Measurements from ENCODE around the gene MEX3D. TPM values are rescaled to one million over a fixed set of nuclear protein-coding genes. Genes with fewer than 3 reads are reported as not detected.

Gene MEX3D
- total RNA-seq, 1 donor from 2014 or later, result 52.1 TPM

DNA sequence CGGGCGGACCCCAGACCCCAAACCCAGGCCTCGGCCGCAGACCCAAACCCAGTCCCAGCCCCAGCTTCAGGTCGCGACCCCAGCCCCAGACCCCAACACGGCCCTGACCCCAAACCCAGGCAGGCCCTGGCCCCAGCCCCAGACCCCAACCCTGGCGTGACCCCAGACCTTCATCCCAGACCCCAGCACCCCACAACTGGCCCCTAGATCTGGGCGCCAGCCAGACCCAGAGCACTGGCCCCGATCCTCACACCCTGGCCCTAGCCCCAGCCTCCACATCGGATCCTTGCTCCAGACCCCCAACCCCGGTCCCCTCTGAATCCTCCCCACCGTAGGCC, 17.1 kb upstream of the MEX3D start:
- Mint-ChIP-seq H3K27ac (ENCODE audit: unreplicated experiment) (no peak overlapping the region), H3K4me3 (ENCODE audit: unreplicated experiment) (no peak overlapping the region), H3K36me3 (ENCODE audit: low read depth, unreplicated experiment) (peaks cover 12% of the 10 kb centered on the region), H3K9me3 (ENCODE audit: unreplicated experiment) (no peaks in the 10 kb centered on the region), H3K27me3 (ENCODE audit: low read depth, unreplicated experiment) (no peaks in the 10 kb centered on the region), H3K4me1 (ENCODE audit: low read depth, unreplicated experiment) (no peaks in the 10 kb centered on the region)
- Histone ChIP-seq H3K4me2 (ENCODE audit: low read length) (no peak overlapping the region), H3K27ac (ENCODE audit: low read depth, low read length) (no peak overlapping the region), H2AFZ (ENCODE audit: low read depth, low read length) (no peak overlapping the region), H3K4me3 (ENCODE audit: insufficient read depth, low read depth, low read length) (no peak overlapping the region), H3K79me2 (ENCODE audit: insufficient read depth, low read length) (peaks cover 55% of the 10 kb centered on the region), H4K20me1 (ENCODE audit: insufficient read depth, low read length) (peaks cover 39% of the 10 kb centered on the region), H3K9me3 (ENCODE audit: insufficient read depth, low read depth, low read length) (no peaks in the 10 kb centered on the region), H3K9ac (ENCODE audit: low read length) (no peak overlapping the region), H3K27me3 (ENCODE audit: insufficient read depth, low read length) (no peaks in the 10 kb centered on the region), H3K36me3 (ENCODE audit: insufficient read depth, low read length) (peaks cover 8% of the 10 kb centered on the region), H3K4me1 (ENCODE audit: insufficient read depth, low read length) (no peaks in the 10 kb centered on the region)
- FAIRE-seq (no peak), DNase-seq (ENCODE audit: low read depth) (no peak)
- no peak for TF ChIP-seq EZH2 (IDR thresholded peaks at IDR 0.05; ENCODE audit: insufficient read depth, low read length)
- TF ChIP-seq, protein P1, sequence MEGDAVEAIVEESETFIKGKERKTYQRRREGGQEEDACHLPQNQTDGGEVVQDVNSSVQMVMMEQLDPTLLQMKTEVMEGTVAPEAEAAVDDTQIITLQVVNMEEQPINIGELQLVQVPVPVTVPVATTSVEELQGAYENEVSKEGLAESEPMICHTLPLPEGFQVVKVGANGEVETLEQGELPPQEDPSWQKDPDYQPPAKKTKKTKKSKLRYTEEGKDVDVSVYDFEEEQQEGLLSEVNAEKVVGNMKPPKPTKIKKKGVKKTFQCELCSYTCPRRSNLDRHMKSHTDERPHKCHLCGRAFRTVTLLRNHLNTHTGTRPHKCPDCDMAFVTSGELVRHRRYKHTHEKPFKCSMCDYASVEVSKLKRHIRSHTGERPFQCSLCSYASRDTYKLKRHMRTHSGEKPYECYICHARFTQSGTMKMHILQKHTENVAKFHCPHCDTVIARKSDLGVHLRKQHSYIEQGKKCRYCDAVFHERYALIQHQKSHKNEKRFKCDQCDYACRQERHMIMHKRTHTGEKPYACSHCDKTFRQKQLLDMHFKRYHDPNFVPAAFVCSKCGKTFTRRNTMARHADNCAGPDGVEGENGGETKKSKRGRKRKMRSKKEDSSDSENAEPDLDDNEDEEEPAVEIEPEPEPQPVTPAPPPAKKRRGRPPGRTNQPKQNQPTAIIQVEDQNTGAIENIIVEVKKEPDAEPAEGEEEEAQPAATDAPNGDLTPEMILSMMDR (IDR thresholded peaks at IDR 0.05; ENCODE audit: insufficient read depth, low read depth, low read length), result no peak

DNA sequence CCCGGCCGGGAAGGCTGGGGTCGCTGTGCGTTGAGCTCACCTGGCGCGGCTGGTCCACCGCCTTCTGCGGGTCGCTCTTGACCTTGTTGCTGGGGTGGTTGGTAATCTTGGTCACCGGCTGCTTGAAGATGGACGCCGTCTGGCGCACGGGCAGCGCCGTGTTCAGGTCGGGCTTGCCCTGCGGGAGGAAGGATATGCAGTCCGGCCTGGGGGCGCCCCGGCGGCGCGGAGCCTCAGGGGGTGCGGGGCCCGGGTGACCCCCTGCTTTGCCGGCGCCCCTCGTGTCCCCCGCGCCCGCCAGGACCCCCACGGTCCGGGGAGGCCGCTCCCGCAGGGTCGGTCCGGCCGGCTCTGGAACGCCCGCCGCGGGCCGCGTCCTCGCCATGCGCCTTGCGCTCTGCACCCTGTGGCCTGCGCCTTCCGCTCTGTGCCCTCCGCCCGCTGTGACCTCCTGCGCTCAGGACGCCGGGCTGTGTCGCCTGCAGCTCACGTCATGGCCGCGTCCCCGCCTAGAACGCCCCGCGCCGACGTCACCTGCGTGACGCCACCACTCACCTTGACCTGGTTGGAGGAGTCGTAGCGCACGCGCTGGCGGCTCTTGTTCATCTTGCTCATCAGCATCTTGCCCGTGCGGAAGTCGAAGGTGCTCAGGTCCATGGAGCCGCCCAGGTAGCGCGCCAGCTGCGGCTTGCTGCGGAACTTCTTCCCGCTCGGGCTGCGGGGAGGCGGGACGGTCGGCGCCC, 16.5 kb upstream of the MEX3D start:
- Histone ChIP-seq H3K4me3 (ENCODE audit: insufficient read depth, low read depth, low read length) (no peak overlapping the region), H4K20me1 (ENCODE audit: insufficient read depth, low read length) (peaks cover 34% of the 10 kb centered on the region), H3K9me3 (ENCODE audit: insufficient read depth, low read depth, low read length) (no peaks in the 10 kb centered on the region), H3K4me2 (ENCODE audit: low read length) (no peak overlapping the region), H2AFZ (ENCODE audit: low read depth, low read length) (no peak overlapping the region), H3K79me2 (ENCODE audit: insufficient read depth, low read length) (peaks cover 50% of the 10 kb centered on the region), H3K27me3 (ENCODE audit: insufficient read depth, low read length) (no peaks in the 10 kb centered on the region), H3K9ac (ENCODE audit: low read length) (no peak overlapping the region), H3K27ac (ENCODE audit: low read depth, low read length) (no peak overlapping the region), H3K36me3 (ENCODE audit: insufficient read depth, low read length) (peaks cover 8% of the 10 kb centered on the region), H3K4me1 (ENCODE audit: insufficient read depth, low read length) (no peaks in the 10 kb centered on the region)
- Mint-ChIP-seq H3K9me3 (ENCODE audit: unreplicated experiment) (no peaks in the 10 kb centered on the region), H3K27me3 (ENCODE audit: low read depth, unreplicated experiment) (no peaks in the 10 kb centered on the region), H3K4me3 (ENCODE audit: unreplicated experiment) (no peak overlapping the region), H3K27ac (ENCODE audit: unreplicated experiment) (no peak overlapping the region), H3K4me1 (ENCODE audit: low read depth, unreplicated experiment) (no peaks in the 10 kb centered on the region), H3K36me3 (ENCODE audit: low read depth, unreplicated experiment) (peaks cover 12% of the 10 kb centered on the region)
- FAIRE-seq, result no peak
- no peak for DNase-seq (ENCODE audit: low read depth)
- TF ChIP-seq, protein P1 (IDR thresholded peaks at IDR 0.05; ENCODE audit: insufficient read depth, low read depth, low read length), result no peak
- TF ChIP-seq EZH2 (IDR thresholded peaks at IDR 0.05; ENCODE audit: insufficient read depth, low read length), result no peak

DNA sequence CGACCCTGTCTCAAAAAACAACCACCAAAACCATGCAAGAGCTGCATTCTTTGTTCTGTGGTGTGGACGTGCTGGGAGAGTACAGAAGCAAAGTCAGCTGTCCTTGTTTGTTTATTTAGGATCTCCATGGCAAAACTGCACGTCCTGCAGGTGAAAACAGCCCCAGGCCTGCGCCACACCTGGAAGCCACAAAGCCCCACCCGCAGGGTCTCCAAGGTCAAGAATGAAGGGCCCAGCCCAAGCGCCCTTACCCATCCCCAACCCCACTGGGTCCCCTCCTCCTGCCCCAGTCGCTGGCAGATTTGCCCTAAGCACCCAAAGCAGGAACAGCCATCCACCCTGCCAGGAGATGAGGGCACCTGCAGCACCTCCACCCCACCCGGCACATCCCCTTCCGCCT, 14.1 kb upstream of the MEX3D start:
- Histone ChIP-seq H3K4me1 (ENCODE audit: insufficient read depth, low read length) (no peaks in the 10 kb centered on the region), H3K9ac (ENCODE audit: low read length) (no peak overlapping the region), H3K27ac (ENCODE audit: low read depth, low read length) (no peak overlapping the region), H3K79me2 (ENCODE audit: insufficient read depth, low read length) (peaks cover 25% of the 10 kb centered on the region), H3K27me3 (ENCODE audit: insufficient read depth, low read length) (no peaks in the 10 kb centered on the region), H3K9me3 (ENCODE audit: insufficient read depth, low read depth, low read length) (no peaks in the 10 kb centered on the region), H3K4me2 (ENCODE audit: low read length) (no peak overlapping the region), H2AFZ (ENCODE audit: low read depth, low read length) (no peak overlapping the region), H3K36me3 (ENCODE audit: insufficient read depth, low read length) (peaks cover 8% of the 10 kb centered on the region), H4K20me1 (ENCODE audit: insufficient read depth, low read length) (peaks cover 16% of the 10 kb centered on the region), H3K4me3 (ENCODE audit: insufficient read depth, low read depth, low read length) (no peak overlapping the region)
- Mint-ChIP-seq H3K27me3 (ENCODE audit: low read depth, unreplicated experiment) (no peaks in the 10 kb centered on the region), H3K9me3 (ENCODE audit: unreplicated experiment) (no peaks in the 10 kb centered on the region), H3K4me1 (ENCODE audit: low read depth, unreplicated experiment) (no peaks in the 10 kb centered on the region), H3K36me3 (ENCODE audit: low read depth, unreplicated experiment) (peaks cover 13% of the 10 kb centered on the region), H3K4me3 (ENCODE audit: unreplicated experiment) (no peak overlapping the region), H3K27ac (ENCODE audit: unreplicated experiment) (no peak overlapping the region)
- TF ChIP-seq, protein P1 (IDR thresholded peaks at IDR 0.05; ENCODE audit: insufficient read depth, low read depth, low read length), result no peak
- no peak for TF ChIP-seq EZH2 (IDR thresholded peaks at IDR 0.05; ENCODE audit: insufficient read depth, low read length)
- DNase-seq (ENCODE audit: low read depth) (no peak), FAIRE-seq (no peak)
